Stomach (tissue), 9 donors: ENCODE measurements around the gene KCNH6. TPM values are rescaled to one million over a fixed set of nuclear protein-coding genes. Genes with fewer than 3 reads are reported as not detected.

Source experiments
- DNase-seq, 2 donors: peaks; one replicate each; pipeline versions ENCODE4 v3.0.0 to v3.0.0-alpha.2; 2013 to 2019
- H3K27ac ChIP-seq, 5 donors: fragments of 200-600 bp in 4 of 5; sonication (generic) in 4 of 5; one replicate each; pipeline ENCODE4 v1.5.1; 2013 to 2019; ENCODE audit warnings: mild to moderate bottlenecking in 1 of 5, moderate library complexity in 1 of 5
- H3K27me3 ChIP-seq, 3 donors: fragments of 200-600 bp; sonication (generic); one replicate each; pipeline ENCODE4 v1.5.1; 2017 to 2019; ENCODE audit warnings: mixed run types in 1 of 3
- H3K36me3 ChIP-seq, 4 donors: fragments of 200-600 bp; sonication (generic); 1 replicate in 3 of 4; 2 replicates in 1 of 4; pipeline ENCODE4 v1.5.1; 2016 to 2019
- H3K4me1 ChIP-seq, 4 donors: fragments of 200-600 bp; sonication (generic); one replicate each; pipeline ENCODE4 v1.5.1; 2016 to 2019
- H3K4me3 ChIP-seq, 4 donors: fragments of 200-600 bp; sonication (generic) in 3 of 4; one replicate each; pipeline ENCODE4 v1.5.1; 2016 to 2019; ENCODE audit warnings: mild to moderate bottlenecking in 1 of 4
- H3K9me3 ChIP-seq, 4 donors: fragments of 200-600 bp; sonication (generic); one replicate each; pipeline ENCODE4 v1.5.1; 2016 to 2019
- EP300 ChIP-seq: sonication (generic); formaldehyde crosslinking; IDR thresholded peaks from one replicate; pipeline ENCODE4 v1.6.1; 2017; ENCODE audit warnings: antibody characterized with exemption
- POLR2A ChIP-seq, 4 donors: fragments of 450-650 bp; IDR thresholded peaks; one replicate each; pipeline ENCODE4 v1.6.1; 2016; ENCODE audit warnings: antibody characterized with exemption in 4 of 4, control low read depth in 2 of 4, mild to moderate bottlenecking in 1 of 4, moderate library complexity in 1 of 4
- POLR2AphosphoS5 ChIP-seq, 3 donors: sonication (generic); formaldehyde crosslinking; IDR thresholded peaks; one replicate each; pipeline ENCODE4 v1.6.1; 2016; ENCODE audit warnings: antibody characterized with exemption in 3 of 3
- WGBS, 5 donors: extraction: QIAGEN DNeasy Blood & Tissue Kit in 3 of 5; methylation state at CpG; one replicate each; pipeline versions ENCODE4 v1.1.5 to v1.1.7; 2013 to 2018; 5-methylcytosine and 5-hydroxymethylcytosine counted together
- intact Hi-C: fragments of 100-400 bp; cut with DNase I; formaldehyde crosslinking; loops from one replicate; pipeline ENCODE4 v1.15.1; 2023; ENCODE audit warnings: low total_unique reads
- polyA plus RNA-seq, 3 donors: library from polyadenylated mRNA; stranded (reverse); fragments of 200-250 nt; gene quantifications; one replicate each; pipeline ENCODE4 v1.2.3, GENCODE V29; 2013
- total RNA-seq, 5 donors: library from RNA; depleted of rRNA; stranded (reverse); fragments of >200 nt; gene quantifications; one replicate each; pipeline versions ENCODE4 v1.1.0 to v1.2.3, GENCODE V29; 2014 to 2016
- TF ChIP-seq, protein P1 (sequence below), 7 experiments: fragments of 450-650 bp in 4 of 7; fragments of 200-600 bp in 3 of 7; sonication (generic) in 3 of 7; IDR thresholded peaks; one replicate each; pipeline ENCODE4 v1.5.1; 2016 to 2019; ENCODE audit warnings: antibody characterized with exemption in 7 of 7, control low read depth in 2 of 7, mild to moderate bottlenecking in 1 of 7
- donor health status: healthy with polysubstance abuse.
- donor health status: Bipolar disorder and iron deficiency.
- donor health status: healthy.

Gene KCNH6
- total and polyA plus RNA-seq, 8 donors, result 0.20 to 2.3 (median 0.45) TPM; not detected in 1

DNA sequence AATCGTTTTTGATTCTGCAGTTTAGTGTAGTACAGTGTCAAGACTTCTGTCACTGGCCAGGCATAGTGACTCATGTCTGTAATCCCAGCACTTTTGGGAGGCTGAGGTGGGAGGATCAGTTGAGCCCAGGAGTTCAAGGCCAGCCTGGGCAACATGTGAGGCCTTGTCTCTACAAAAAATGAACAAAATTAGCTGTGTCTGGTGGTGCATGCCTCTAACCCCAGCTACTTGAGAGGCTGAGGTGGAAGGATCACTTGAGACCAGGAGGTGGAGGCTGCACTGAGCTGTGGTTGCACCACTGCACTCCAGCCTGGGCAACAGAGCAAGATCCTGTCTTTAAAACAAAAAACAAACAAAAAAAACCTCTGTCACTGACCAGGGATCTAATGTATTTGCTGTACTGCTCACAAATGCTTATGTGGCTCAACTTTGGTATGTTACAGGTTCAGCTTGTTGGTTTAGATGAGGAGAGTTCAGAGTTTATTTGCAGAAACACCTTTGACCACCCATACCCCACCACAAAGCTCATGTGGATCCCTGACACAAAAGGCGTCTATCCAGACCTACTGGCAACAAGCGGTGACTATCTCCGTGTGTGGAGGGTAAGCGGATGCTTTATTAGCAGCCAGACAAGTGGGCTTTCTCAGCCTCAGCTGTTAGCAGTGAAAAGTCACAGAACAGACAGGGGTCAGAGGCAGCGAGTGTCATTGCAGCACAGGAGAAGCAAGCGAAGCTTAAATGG, 55.0 kb downstream of the KCNH6 start:
- Histone ChIP-seq H3K9me3 (no peaks in the 10 kb centered on the region), H3K4me3 (no peak overlapping the region), H3K4me1 (peaks cover 0 to 15% (median 8%) of the 10 kb centered on the region in 4 donors), H3K36me3 (peaks cover 26 to 48% (median 42%) of the 10 kb centered on the region in 4 donors), H3K27ac (no peak overlapping the region), H3K27me3 (no peaks in the 10 kb centered on the region)
- intact Hi-C loops, result no loop called here
- no peak for DNase-seq
- TF ChIP-seq EP300 (no peak), POLR2A (IDR thresholded peaks at IDR 0.05) (no peak), POLR2AphosphoS5 (IDR thresholded peaks at IDR 0.05) (no peak)
- TF ChIP-seq, protein P1, sequence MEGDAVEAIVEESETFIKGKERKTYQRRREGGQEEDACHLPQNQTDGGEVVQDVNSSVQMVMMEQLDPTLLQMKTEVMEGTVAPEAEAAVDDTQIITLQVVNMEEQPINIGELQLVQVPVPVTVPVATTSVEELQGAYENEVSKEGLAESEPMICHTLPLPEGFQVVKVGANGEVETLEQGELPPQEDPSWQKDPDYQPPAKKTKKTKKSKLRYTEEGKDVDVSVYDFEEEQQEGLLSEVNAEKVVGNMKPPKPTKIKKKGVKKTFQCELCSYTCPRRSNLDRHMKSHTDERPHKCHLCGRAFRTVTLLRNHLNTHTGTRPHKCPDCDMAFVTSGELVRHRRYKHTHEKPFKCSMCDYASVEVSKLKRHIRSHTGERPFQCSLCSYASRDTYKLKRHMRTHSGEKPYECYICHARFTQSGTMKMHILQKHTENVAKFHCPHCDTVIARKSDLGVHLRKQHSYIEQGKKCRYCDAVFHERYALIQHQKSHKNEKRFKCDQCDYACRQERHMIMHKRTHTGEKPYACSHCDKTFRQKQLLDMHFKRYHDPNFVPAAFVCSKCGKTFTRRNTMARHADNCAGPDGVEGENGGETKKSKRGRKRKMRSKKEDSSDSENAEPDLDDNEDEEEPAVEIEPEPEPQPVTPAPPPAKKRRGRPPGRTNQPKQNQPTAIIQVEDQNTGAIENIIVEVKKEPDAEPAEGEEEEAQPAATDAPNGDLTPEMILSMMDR (IDR thresholded peaks at IDR 0.05), result no peak
- WGBS, 5 donors, result 78 to 89% (median 86%) methylated on average over 6 to 7 of the region's 7 CpGs

DNA sequence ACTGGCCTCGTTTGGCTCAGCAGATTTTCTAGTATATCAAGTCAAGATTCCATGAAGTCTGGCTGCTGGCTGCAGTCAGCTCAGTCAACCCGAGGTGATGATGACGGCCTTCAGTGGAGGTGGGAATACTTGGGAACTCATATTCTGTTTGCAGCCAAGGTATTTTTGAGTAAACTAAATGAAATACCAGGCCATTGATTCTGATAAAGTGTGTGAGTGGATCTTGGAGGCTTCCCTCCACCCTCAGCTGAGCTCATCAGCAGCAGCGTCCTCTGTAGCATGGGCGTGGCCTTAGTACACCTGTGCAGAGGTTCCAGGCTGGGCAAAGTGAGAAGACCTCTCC, 55.6 kb downstream of the KCNH6 start:
- intact Hi-C loops, result no loop called here
- WGBS, 5 donors, result 56 to 74% (median 63%) methylated on average over 5 of the region's 5 CpGs
- no peaks in the 10 kb centered on the region for H3K27me3 ChIP-seq
- peaks cover 0 to 15% (median 8%) of the 10 kb centered on the region in 4 donors for H3K4me1 ChIP-seq
- no peak overlapping the region for H3K4me3 ChIP-seq
- no peak for TF ChIP-seq POLR2AphosphoS5 (IDR thresholded peaks at IDR 0.05)
- H3K9me3 ChIP-seq, result no peaks in the 10 kb centered on the region
- H3K36me3 ChIP-seq, result peaks cover 31 to 53% (median 47%) of the 10 kb centered on the region in 4 donors
- no peak for DNase-seq
- no peak overlapping the region for H3K27ac ChIP-seq

DNA sequence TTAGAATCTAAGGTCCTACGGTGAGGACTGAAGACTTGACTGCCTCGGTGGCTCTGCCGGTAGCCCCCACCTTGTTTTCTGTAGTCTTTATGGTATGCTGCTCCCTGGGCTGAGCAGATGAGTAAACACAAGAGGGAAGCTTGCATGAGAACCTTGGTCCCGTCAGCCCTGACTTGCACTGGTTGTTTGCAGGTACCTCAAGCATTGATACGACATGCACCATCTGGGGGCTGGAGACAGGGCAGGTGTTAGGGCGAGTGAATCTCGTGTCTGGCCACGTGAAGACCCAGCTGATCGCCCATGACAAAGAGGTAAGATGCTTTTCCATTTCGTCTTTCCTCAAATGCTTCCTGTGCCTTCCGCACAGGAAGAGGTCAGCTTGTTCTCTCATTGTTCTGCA, 56.5 kb downstream of the KCNH6 start:
- H3K4me1 ChIP-seq, result peaks cover 0 to 15% (median 8%) of the 10 kb centered on the region in 4 donors
- TF ChIP-seq POLR2AphosphoS5 (IDR thresholded peaks at IDR 0.05), result no peak
- H3K27ac ChIP-seq, result no peak overlapping the region

DNA sequence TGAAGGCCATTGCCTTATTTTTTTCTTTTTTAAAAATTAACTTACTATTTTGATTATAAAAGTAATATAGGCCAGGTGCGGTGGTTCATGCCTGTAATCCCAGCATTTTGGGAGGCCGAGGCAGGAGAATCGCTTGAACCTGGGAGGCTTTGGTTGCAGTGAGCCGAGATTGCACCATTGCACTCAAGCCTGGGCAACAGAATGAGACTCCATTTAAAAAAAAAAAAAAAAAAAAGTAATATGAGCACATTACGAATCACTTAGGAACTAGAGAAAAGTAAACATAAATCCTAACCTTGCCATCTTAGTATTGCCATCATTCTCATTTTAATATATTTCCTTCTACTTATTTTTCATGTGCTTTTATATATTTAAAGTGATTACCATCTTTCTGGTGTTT, 64.6 kb downstream of the KCNH6 start:
- TF ChIP-seq, protein P1 (IDR thresholded peaks at IDR 0.05), result no peak
- no peak for TF ChIP-seq POLR2A (IDR thresholded peaks at IDR 0.05)
- no peak for TF ChIP-seq POLR2AphosphoS5 (IDR thresholded peaks at IDR 0.05)
- no peak for TF ChIP-seq EP300
- H3K9me3 ChIP-seq, result no peaks in the 10 kb centered on the region
- H3K4me1 ChIP-seq, result no peaks in the 10 kb centered on the region
- H3K27ac ChIP-seq, result no peak overlapping the region
- no peaks in the 10 kb centered on the region for H3K27me3 ChIP-seq
- WGBS, 5 donors, result 87 to 96% (median 93%) methylated on average over 5 of the region's 5 CpGs
- H3K36me3 ChIP-seq, result peaks cover 61 to 100% (median 98%) of the 10 kb centered on the region in 4 donors
- H3K4me3 ChIP-seq, result no peak overlapping the region
- no peak for DNase-seq
- intact Hi-C loops, result no loop called here

More for the DNA sequence above, 56.5 kb downstream of the KCNH6 start:
- DNase-seq, result peak in 1 of 2 donors; percentile 51
- Histone ChIP-seq H3K36me3 (peaks cover 39 to 62% (median 56%) of the 10 kb centered on the region in 4 donors), H3K4me3 (no peak overlapping the region), H3K27me3 (no peaks in the 10 kb centered on the region), H3K9me3 (no peaks in the 10 kb centered on the region)
- 48 to 70% (median 56%) methylated on average over 11 of the region's 11 CpGs for WGBS, 5 donors
- intact Hi-C loops, result no loop called here

DNA sequence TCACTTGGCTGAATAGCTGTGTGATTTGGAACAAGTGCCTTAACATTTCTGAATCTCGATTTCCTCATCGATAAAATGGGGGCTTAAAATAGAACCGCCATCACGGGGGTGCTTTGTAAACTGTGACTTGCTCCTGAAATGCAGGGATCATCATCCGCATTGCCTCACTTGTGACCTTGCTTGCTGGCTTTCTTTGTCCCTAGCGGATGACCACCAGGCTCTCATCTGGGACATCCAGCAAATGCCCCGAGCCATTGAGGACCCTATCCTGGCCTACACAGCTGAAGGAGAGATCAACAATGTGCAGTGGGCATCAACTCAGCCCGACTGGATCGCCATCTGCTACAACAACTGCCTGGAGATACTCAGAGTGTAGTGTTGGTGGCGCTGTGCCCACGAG, 65.6 kb downstream of the KCNH6 start:
- TF ChIP-seq EP300, result no peak
- intact Hi-C loops, result no loop called here
- no peak overlapping the region for H3K4me3 ChIP-seq
- H3K4me1 ChIP-seq, result no peaks in the 10 kb centered on the region
- WGBS, 5 donors, result 88 to 93% (median 91%) methylated on average over 11 of the region's 11 CpGs
- H3K27me3 ChIP-seq, result no peaks in the 10 kb centered on the region
- H3K9me3 ChIP-seq, result no peaks in the 10 kb centered on the region
- peaks cover 51 to 100% (median 98%) of the 10 kb centered on the region in 4 donors for H3K36me3 ChIP-seq
- DNase-seq, result no peak
- no peak overlapping the region for H3K27ac ChIP-seq

DNA sequence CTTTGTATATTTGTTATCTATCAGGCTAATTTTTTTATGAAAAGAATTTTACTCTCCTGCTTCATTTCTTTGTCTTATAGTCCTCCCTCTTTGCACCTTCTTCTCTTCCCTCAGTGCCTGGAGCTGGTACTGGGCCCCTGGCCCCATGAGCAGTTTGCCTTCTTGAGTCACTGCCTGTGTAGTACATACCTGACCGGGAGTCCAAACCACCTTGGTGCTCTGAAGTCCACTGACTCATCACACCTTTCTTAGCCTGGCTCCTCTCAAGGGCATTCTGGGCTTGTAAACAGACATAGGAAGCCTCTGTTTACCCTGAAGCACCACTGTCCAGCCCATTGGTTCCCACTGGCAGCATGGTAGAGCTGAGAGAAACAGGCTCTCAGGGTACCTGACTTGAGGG, 66.5 kb downstream of the KCNH6 start:
- Histone ChIP-seq H3K27ac (no peak overlapping the region), H3K9me3 (no peaks in the 10 kb centered on the region), H3K36me3 (peaks cover 43 to 100% (median 96%) of the 10 kb centered on the region in 4 donors), H3K27me3 (no peaks in the 10 kb centered on the region), H3K4me3 (no peak overlapping the region), H3K4me1 (no peaks in the 10 kb centered on the region)
- intact Hi-C loops, result no loop called here
- 96 to 100% (median 96%) methylated on average over 1 of the region's 1 CpG for WGBS, 5 donors
- DNase-seq, result no peak
- TF ChIP-seq POLR2A (IDR thresholded peaks at IDR 0.05), result no peak
